Activated naive CD8-positive, alpha-beta T cell treated with anti-CD3 and anti-CD28 coated beads, Interleukin-2, amount 50 U/mL, for 16 hours (primary cell): ENCODE data around the gene MEN1.
A peak's percentile ranks its signal among the peaks of the same experiment; 100 is the strongest.

Experiments
- DNase-seq: peaks from one replicate; pipeline ENCODE4 v3.0.0-alpha.2; 2020; ENCODE audit warnings: low read depth, low spot score

MEN1 gene

GRCh38 chr11:64784813-64785581, 25.4 kb downstream of the MEN1 start:
- no peak for DNase-seq

GRCh38 chr11:64778473-64779298, 31.7 kb downstream of the MEN1 start, which contains the start of gene SF1:
TSS of gene SF1 (minus strand) at chr11:64778542. CDS start at chr11:64778392, 150 bp downstream.
- peak; percentile 99 for DNase-seq

GRCh38 chr11:64778223-64778472, 32.2 kb downstream of the MEN1 start:
- no peak for DNase-seq

- peak; percentile 47 for DNase-seq
These were observed 32.7 kb downstream of the MEN1 start for GRCh38 chr11:64777449-64778222.

GRCh38 chr11:64776875-64777274, 33.5 kb downstream of the MEN1 start:
- DNase-seq, result no peak

- no peak for DNase-seq
These were observed 33.9 kb downstream of the MEN1 start for GRCh38 chr11:64776425-64776824.

GRCh38 chr11:64774144-64774543, 36.2 kb downstream of the MEN1 start:
- no peak for DNase-seq

GRCh38 chr11:64772303-64773018, 37.9 kb downstream of the MEN1 start:
- no peak for DNase-seq

GRCh38 chr11:64771861-64772260, 38.5 kb downstream of the MEN1 start:
- no peak for DNase-seq

- no peak for DNase-seq
These were observed 40.2 kb downstream of the MEN1 start for GRCh38 chr11:64770120-64770519.

- no peak for DNase-seq
These were observed 41.1 kb downstream of the MEN1 start for GRCh38 chr11:64769283-64769682.

GRCh38 chr11:64768300-64768694, 42.1 kb downstream of the MEN1 start:
- DNase-seq, result no peak

- DNase-seq, result peak; percentile 70
These were observed 42.7 kb downstream of the MEN1 start for GRCh38 chr11:64767344-64768299.

- DNase-seq, result no peak
These were observed 43.5 kb downstream of the MEN1 start for GRCh38 chr11:64766881-64767280.

GRCh38 chr11:64765851-64766665, 44.3 kb downstream of the MEN1 start:
- no peak for DNase-seq

GRCh38 chr11:64765291-64765850, 45.0 kb downstream of the MEN1 start:
- DNase-seq, result no peak

GRCh38 chr11:64764753-64765152, 45.6 kb downstream of the MEN1 start:
- DNase-seq, result no peak

GRCh38 chr11:64764040-64764611, 46.2 kb downstream of the MEN1 start:
- DNase-seq, result peak; percentile 38

- no peak for DNase-seq
These were observed 46.8 kb downstream of the MEN1 start for GRCh38 chr11:64763526-64764039.
